Panc1 (cell line): ENCODE data around the gene SH3BP2.

Source experiments
- POLR2AphosphoS5 ChIP-seq: IDR thresholded peaks from 2 replicates; pipeline ENCODE4 v1.6.1; 2012; ENCODE audit warnings: mild to moderate bottlenecking, low read depth, low read length, moderate library complexity
- TF ChIP-seq, protein P1 (sequence below): fragments of 450-650 bp; IDR thresholded peaks from 2 replicates; pipeline ENCODE4 v1.5.1; 2017; ENCODE audit warnings: mild to moderate bottlenecking

DNA sequence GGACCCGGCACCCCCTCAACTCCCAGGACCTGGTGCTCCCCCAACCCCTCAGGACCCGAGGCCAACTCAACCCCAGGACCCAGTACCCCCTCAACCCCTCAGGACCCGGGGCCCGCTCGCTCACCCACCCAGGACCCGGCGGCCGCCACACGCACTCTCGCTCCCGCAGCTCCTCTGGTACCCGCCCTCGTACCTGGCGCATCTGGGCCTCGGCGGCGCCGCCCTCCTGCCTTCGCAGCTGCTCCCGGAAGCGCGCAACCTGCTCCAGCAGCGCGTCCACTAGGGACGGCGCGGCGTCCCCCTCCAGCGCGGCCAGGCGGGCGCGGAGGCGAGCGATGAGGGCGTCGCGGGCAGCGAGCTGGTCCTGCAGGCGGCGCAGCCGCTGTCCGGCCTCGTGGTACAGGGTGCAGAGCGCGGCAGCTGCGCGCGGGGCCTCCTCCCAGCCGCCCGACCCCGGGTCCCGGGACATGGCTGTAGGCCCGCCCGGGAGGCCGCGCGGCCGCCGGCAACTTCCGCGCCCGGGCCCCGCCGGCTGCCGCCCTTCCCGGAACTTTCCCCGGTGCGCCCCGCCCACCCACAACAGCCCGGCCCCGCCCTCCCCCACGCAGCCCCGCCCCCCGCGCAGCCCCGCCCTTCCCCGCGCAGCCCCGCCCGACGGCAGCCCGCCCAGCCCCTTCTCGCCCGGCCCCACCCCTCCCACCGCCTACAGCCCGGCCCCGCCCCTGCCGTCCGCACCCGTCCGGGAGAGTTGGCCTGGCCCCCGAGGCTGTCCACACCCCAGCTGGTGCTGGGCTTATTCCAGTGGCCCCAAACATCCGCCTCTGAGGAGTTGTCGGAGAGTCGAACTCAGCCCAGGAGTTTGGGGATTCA is 36.8 kb upstream of the SH3BP2 start, which contains the start of gene TNIP2:
- TF ChIP-seq, protein P1, sequence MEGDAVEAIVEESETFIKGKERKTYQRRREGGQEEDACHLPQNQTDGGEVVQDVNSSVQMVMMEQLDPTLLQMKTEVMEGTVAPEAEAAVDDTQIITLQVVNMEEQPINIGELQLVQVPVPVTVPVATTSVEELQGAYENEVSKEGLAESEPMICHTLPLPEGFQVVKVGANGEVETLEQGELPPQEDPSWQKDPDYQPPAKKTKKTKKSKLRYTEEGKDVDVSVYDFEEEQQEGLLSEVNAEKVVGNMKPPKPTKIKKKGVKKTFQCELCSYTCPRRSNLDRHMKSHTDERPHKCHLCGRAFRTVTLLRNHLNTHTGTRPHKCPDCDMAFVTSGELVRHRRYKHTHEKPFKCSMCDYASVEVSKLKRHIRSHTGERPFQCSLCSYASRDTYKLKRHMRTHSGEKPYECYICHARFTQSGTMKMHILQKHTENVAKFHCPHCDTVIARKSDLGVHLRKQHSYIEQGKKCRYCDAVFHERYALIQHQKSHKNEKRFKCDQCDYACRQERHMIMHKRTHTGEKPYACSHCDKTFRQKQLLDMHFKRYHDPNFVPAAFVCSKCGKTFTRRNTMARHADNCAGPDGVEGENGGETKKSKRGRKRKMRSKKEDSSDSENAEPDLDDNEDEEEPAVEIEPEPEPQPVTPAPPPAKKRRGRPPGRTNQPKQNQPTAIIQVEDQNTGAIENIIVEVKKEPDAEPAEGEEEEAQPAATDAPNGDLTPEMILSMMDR = no peak; the same call in 1 of the 2 replicates
- TF ChIP-seq POLR2AphosphoS5 = no peak; the same call in 1 of the 2 replicates
